GM19372 (cell line): ENCODE data around the gene ABCC8.
A peak's percentile ranks its signal among the peaks of the same experiment; 100 is the strongest.

Experiments used
- ATAC-seq: cut with Tn5 transposase; IDR thresholded peaks from one replicate; pipeline ENCODE4 v1.9.1; 2021; ENCODE audit warnings: mild to moderate bottlenecking, low read depth, moderate library complexity; ENCODE audit not compliant: unreplicated experiment

Gene ABCC8

DNA sequence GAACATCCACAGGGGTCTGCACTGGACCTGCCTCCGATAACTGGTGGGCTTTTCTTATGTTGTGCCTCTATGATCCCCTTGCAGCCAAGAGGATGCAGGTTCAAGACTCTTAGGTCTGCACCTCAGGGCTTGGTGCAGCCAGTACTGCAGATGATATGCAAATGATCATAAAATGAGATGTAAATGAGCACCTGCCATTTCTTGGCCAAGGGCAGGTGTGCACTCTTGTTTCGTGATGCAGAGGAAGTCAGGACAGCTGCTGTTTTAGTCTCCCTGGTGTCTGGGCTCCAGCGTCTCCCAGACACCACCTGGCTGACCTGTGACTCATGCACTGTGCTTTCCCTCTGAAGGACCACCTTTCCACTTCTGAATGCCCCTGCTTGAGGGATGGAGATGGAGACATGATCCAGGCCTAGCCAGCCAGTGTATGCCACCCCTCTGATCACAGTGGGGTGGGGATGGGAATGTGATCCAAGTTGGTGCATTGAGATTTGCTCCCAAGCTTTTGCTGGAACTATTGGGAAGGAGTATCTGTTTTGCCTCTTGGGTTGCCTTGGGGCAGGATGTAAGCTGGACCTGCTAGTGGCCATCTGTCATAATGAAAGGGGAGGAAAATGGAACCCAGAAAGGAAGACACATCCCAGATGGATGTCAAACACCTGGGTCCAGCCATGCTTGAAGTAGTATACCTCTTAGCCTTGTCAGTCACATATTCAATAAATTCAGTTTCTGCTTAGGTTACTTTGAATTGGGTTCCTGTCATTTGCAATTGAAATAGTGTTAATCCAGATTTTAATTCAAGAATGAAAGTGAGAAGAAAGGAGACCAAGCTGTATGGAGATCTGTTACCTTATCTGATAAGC is 84.9 kb downstream of the ABCC8 start:
- no peak for ATAC-seq

DNA sequence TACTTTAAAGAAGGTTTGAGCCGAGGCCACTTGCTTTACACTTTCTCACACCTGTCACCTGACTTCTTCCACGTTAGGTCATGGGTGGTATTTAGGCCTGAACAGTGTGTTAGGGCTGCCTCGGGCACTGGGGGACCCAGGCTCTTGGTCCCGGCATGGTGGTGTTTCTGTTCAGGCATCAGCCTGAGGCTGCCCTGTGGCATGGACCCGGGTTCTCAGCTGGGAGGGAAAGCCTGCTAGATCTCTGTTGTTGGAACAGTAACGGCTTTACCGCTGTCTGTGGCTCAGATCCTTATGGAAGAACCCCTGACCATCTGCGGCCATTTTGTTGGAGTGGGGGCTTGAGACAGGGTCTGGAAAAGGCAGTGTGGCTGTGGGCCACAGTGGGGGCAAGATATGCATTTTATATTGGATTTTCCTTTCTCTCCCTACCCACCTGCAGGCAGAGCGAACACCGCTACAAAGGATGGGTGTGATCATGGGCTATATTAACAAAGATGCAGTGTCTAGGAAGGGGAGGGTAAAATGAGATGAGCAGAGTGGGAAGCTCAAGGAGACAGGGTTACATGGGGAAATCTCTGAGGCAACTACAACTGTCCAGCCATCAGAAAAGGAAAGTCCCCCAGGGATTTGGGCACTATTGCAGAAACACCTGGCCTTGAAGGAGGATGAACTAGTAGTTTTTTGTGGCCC is 86.5 kb downstream of the ABCC8 start:
- ATAC-seq, result no peak

DNA sequence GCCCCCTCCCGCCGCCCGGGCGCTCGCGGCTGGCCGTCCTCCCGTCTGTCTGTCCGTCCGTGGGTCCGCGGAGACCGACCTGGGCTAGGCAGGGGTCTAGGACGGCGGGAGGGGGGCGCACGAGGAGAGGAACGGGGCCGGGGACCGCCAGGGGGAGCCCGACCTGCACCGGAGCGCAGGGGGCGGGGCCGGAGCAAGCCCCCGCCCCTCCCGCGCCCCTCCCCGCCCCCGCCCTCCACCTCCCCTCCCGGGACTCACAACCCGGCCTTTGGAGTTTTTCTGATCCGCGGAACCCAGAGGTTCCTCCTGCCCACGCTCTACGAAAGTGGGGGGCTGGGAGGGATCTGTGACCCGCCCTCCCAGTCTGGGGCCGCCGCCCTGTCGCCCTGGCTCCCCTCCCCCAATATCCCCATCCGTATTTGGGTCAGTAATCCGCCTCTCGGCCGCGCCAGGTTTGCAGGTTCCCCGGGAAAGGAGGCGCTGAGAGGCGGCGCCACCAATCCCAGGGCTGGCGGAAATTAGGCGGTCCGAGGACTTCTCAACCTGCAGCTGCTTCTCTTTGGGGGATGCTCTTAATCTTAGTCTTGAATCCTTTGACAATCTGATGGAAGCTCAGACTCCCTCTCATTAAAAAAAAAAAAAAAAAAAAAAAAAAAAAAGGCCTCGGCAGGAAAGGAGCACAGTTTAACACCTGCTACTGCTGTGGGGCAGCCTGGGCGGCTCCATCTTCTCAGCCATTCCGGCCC is 87.3 kb downstream of the ABCC8 start:
- peak; percentile 52 for ATAC-seq

DNA sequence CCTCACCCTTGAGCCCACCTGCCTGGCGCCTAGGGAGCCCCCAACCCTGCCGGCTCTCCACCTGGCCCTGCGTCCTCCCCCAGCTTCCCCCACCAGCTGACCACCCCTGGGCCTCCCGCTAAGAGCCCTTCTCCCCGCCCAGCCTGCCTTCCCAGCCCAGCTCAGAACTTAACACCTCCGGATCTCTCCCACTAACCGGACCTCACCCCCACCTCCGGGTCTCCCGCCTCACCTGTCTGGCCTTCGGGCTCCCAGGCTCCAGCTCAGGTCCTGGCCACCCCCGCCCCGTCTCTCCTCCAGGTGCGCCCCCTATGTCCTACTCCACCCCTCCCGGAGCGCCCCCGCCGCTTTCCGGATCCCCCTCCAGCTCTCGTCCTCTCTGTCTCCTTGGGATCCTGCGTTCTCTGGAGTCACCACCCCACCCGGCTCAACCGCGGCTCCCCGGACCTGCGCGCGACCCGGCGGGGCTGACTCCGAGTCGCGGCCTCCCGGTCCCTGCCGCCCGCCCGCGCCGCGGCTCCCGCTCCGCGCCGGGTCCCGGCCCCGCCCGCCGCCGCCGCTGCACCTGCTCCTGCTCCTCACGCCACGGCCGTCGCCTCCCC is 87.9 kb downstream of the ABCC8 start, which contains the start of gene KCNJ11:
KCNJ11 (minus strand) TSS at position 51 of the 602 bp plus-strand sequence. CDS start 568 bp downstream, outside the sequence.
- ATAC-seq, result peak; percentile 41

DNA sequence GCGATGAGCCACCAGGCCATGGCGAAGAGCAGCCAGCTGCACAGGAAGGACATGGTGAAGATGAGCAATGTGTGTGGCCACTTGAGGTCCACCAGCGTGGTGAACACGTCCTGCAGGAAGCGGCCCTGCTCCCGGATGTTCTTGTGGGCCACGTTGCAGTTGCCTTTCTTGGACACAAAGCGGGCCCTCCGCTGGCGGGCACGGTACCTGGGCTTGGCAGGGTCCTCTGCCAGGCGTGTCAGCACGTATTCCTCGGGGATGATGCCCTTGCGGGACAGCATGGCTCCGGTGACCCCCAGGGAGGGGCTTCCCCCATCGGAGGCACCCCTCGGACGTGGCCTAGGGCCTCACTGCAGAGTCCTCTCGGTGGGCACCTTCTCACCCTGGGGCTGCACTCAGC is 88.8 kb downstream of the ABCC8 start:
- ATAC-seq, result no peak

DNA sequence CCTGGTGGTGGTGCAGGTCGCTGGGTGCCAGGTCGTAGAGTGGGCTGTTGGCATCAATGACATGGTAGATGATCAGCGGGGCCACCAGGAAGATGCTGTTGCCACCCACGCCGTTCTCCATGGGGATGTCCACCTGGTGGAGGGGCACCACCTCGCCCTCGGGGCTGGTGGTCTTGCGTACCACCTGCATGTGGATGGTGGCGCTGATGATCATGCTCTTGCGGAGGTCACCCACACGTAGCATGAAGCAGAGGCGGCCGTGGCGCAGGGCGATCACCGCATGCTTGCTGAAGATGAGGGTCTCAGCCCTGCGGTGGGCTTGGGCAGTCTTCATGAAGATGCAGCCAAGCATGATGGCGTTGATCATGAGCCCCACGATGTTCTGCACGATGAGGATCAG is 89.4 kb downstream of the ABCC8 start:
- no peak for ATAC-seq

DNA sequence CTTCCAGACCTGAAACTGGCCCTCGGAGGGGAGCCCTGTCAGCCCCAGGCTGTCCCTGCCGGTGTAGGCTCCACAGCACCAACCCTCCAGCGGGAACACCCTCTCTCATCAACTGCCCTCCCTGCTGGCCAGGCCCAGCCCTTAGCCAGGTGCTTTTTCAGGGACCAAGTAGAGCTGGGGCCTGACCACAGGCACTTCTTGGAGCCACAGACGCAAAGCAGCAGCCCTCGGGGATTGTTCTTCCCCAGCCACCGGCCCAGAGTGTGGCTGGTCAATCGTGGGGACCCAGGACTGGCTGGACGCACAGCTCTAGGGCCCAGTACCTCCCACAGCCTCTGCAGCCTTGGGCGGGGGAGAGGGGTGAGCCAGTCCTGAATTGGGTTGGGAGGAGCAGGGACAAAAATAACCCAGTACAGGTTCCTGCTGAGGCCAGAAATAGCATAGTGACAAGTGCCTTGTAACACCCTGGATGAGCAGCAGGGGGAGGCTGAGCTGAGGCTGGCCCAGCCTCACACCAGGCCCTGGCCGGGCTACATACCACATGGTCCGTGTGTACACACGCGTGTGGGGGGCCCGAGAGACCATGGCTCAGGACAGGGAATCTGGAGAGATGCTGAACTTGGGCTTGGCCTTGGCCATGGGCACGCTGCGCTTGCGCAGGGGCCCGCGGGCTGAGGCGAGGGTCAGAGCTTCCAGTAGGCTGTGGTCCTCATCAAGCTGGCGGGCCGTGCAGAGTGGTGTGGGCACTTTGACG is 90.1 kb downstream of the ABCC8 start:
- peak; percentile 55 for ATAC-seq

DNA sequence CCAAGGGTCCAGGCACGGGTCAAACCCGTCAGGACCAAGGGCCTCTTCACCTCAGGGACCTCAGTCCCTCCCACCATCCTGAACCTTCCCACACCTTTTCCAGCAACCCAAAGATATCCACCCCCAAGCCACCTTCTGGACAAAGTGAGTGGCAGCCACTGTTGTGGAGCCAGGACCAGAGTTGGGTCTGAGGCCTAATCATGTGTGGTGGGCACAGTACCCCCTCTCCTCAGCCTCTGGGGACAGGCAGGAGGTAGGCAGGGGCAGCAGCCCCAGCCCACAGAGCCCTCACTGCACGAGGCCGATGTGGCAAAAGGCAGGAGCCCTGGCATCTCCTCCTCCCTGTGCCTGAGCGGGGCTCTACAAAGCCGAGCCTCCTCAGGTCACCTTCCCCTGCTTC is 90.7 kb downstream of the ABCC8 start:
- no peak for ATAC-seq

DNA sequence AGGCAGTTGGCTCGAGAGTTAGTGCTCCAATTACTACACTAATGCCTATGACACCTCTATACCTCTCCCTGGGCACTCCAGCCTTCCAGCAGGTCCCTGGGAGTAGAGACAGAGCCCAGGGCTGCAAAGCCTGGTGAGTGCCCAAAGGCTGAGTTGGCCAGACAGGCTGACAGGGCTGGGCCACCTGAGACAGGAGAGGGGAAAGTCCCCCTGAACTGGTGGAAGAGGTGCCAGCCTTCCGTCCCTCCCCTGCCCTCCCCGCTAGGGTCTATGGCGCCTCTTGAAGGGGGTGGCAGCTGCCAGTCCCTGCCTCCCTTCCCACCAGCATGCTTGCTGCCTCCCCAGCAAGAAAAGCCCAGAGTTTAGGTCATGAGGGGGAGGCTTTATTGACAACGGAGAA is 91.2 kb downstream of the ABCC8 start:
- no peak for ATAC-seq

DNA sequence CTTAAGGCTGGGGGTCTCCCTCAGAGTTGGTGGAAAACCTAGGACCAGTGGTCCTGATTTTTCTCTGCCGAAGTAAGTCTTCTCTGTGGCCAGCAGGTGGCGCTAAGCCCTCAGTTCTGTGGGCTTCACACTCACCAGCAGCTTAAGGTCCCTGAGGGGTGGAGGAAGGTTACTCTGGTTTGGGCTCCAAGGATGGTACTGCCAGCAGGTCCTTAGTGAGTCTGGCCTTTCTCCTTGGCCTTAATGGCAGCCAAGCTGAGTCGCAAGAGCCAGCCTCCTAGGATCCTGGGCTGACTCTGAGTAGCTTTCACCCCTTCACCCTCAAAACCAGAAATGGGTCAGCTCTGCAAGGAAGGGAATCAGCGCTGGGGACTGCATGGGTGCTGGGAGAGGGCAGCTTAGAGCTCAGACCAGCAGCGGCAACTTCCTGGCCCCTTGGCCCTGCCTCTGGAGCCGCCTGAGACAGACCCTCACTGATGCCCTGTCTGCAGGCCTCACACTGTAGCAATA is 92.6 kb downstream of the ABCC8 start:
- no peak for ATAC-seq

DNA sequence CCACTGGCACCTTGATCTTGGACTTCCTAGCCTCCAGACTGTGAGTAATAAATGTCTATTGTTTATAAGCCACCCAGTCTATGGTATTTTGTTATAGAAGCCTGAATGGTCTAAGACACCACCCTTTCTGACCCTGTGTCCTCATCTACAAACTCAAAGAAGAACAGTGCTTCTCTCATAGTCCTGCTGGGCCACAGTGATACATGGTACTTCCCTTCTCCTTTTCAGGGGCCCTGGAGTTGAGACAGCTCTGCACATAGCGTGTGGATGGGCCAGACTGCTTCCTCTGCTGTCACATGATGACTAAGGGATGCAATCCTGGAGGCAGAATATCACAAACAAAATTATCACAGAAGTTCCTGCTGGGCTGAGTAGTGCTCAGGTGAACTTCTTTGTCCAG is 93.2 kb downstream of the ABCC8 start:
- no peak for ATAC-seq

DNA sequence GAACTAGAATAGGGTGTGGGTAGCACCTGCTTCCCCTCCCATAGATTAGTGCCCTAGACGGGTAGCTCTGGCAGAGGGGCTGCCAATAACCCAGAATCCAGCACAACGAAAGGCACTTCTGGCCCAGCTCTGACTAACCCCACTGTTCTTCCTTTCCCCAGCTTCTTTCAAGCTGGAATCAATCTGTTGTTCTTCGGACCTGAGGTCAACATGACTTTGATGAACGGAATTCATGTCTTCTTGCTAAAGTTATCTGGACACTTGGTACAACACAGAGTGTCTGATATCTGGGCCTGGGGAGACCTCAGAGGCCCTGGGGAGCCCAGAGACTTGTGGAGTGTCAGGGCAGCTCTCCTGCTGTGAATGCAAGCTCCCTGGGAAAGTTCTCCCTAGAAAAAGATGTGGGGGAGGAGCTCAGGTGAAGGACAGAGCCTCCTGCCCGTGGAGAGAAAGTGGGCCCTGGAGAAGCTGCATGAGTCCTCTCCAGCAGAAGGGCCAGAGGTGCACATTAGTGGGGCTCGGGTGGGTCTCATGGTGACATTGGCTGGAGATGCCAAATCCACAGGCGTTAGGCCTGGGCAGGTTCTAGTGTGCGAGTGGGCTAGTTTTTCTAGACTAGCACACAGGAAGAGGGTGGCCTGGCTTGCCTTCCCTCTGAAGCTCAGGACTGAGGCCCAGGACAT is 94.5 kb downstream of the ABCC8 start:
- no peak for ATAC-seq

DNA sequence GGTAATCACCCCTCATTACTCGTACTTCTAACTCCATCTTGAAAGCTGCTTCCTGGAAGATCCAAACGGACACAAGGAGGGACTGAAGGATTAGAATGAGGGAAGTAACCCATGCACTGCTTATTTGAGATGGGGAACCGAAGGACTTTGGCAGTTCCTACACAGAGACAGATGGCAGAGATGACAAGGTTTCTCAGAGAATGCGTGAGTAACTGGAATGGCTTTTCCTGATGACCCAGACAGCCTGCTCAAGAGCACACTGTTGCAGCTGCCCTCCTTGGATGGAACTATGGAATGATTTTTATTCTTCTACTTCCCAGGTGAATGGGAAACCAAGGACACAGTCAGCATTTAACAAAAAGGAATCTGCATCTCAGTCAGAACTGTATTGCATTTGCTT is 95.5 kb downstream of the ABCC8 start:
- no peak for ATAC-seq

DNA sequence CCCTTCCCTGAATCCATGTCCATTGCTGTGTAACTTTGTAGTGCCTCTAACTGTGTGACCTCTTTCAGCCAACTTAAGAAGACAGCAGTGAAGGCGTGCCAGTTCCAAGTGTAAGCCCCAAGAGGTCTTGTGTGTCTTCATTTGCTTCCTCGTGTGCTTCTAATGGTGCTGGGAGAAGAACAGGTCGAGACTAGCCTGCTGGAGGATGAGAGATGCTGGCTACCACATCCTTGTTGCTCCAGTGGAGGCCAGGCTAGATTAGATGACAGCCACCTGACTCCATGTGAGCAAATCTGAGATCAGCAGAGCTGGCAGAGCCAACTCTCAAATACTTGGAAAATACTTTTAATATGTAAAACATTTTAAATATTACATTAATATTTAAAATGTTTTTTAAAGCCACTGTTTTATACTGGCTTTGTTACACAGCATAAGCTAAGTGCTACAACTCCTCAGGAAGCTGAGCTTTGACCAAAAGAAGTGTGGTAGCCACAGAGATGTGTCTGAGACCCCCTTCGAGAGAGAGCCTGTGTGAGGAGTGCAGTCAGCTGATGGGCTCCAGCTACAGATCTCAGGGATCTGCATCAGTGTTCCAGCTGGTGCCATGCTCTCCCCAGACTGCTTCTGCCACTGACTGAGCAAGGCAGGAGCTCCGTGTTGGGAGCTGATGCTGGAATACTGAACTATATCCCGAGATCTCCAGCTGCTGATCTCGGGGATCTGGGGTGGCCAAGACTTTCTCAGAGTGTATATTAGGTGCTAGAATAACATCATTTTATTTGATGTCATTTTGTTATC is 97.1 kb downstream of the ABCC8 start:
- no peak for ATAC-seq

DNA sequence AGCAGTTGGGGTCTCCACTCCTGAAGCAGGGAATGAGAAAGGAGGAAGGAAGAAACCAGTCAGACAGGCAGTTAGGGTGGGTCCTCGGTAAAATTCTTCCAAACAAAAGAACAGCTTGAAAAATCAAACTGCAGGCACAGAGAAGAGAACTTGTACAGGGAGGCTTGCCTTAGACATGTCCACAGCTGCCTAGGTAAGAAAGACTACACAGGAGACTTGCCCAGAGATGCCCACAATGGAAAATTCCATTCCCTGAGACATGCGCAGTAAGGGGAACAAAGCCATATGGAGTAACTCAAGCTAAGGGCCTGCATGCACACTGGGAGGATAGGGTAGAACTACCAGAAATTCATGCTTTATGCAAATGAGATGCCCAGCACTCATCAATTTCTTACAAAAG is 98.0 kb downstream of the ABCC8 start:
- ATAC-seq, result no peak

DNA sequence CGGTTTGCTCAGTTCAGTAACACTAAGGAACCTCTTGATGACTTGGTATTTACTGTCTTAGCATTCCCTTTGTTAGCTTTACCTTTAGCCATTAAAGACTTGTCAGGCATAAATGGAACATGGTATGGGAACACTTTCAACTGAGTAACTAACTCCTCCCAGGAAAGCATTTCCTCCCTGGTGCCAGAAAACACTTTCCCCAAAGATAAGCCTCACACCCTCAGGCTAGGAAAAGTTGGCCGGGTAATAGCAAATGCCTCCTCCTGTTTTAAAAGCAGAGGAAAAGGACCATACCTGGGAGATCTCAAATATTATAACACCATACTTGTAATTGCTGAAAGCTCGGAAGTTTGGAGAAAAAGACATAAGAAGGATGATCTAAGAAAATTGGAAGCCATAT is 100.2 kb downstream of the ABCC8 start:
- ATAC-seq, result no peak

DNA sequence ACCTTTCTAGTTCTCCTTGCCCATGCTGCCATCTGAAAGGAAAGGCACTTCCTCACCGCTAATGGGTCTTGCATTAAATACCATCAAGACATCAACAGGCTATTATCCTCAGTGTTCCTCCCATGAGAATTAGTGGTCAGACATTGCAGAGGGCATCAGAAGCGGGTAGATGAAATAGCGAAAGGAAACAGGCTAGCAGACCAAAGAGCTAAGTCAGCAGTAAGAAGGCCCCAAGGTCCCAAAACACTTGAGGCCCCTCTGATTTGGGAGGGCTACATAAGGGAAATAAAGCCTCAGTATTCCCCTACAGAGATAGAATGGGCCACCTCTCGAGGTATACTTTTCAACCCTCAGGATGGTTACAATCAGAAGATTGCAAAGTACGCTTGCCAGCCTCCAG is 101.1 kb downstream of the ABCC8 start:
- ATAC-seq, result no peak

DNA sequence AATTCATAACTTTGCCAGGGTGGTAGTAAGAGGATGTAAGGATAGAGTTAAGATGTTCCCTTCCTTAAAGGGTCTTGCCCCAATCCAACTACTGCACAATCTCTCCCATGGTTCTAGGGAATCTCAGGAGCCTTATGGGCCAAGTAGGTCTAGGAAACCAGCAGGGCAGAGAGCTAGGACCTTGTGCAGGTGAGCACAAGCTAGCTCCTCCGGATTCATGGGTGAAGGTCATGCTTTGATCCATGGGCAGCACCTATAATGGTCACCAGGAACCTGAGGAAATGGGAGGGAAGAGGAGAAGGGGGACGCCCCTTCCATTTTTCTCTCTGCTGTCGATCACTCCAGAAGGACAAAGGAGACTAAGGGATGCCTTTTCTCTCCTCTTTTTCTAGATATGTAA is 105.0 kb downstream of the ABCC8 start:
- no peak for ATAC-seq
